Measurements from ENCODE around the gene DNAH1. TPM values are rescaled to one million over a fixed set of nuclear protein-coding genes. Genes with fewer than 3 reads are reported as not detected.
"Not testable (repeated sequence)": the region's sequence is repeated elsewhere in the genome, so short reads cannot be mapped to it uniquely, and the experiment has no call there.

DNAH1 gene
- total RNA-seq, 1 donor from 2014 or later = 13.8 TPM

GRCh38 chr3:52333869-52334557, 17.9 kb downstream of the DNAH1 start:
- no peak for DNase-seq (ENCODE audit: low spot score)

GRCh38 chr3:52338131-52338530, 22.0 kb downstream of the DNAH1 start:
- DNase-seq (ENCODE audit: low spot score) = not testable (repeated sequence)

DNA sequence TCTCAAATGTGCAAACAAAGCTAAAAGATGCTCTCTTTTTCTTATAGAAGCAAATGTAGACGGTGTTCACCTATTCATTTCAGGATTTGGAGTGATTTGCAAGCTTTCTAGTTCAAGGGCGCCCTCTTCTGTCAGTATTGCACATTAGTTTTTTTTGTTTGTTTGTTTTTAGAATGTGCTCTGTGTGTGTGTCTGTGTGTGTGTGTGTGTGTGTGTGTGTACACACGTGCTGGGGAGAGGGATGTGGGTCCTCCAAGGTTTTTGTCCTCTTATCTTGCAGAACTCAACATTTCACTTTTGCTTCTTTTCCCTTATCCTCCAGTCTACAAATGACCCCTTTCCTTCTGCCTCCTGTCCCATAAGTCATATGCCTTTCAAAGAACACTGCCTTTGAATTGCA, 23.5 kb downstream of the DNAH1 start:
- peak; percentile 60 for DNase-seq (ENCODE audit: low spot score)

DNA sequence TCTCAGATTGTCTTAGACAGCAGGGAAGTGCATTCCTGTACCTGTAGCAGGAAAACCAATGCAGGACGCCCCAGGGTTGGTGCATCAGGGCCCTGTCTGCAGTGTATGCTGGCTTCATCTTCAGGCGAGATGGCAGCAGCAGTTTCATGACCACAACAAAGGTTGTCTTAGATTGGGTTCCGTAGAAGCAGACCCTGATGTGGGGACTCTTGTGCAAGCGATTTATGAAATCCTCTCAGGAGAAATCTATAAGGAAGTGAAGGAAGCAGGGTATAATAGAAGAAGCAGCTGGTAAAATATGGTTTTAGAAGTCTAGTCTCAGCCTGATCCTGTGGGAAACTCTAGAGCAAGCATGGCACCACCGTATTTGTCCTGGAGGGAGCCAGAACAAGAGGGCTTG, 25.0 kb downstream of the DNAH1 start:
- no peak for DNase-seq (ENCODE audit: low spot score)

- DNase-seq (ENCODE audit: low spot score) = no peak
Measured at GRCh38 chr3:52343946-52344600, 28.0 kb downstream of the DNAH1 start.

- no peak for DNase-seq (ENCODE audit: low spot score)
Measured at GRCh38 chr3:52345521-52346109, 29.5 kb downstream of the DNAH1 start.

DNA sequence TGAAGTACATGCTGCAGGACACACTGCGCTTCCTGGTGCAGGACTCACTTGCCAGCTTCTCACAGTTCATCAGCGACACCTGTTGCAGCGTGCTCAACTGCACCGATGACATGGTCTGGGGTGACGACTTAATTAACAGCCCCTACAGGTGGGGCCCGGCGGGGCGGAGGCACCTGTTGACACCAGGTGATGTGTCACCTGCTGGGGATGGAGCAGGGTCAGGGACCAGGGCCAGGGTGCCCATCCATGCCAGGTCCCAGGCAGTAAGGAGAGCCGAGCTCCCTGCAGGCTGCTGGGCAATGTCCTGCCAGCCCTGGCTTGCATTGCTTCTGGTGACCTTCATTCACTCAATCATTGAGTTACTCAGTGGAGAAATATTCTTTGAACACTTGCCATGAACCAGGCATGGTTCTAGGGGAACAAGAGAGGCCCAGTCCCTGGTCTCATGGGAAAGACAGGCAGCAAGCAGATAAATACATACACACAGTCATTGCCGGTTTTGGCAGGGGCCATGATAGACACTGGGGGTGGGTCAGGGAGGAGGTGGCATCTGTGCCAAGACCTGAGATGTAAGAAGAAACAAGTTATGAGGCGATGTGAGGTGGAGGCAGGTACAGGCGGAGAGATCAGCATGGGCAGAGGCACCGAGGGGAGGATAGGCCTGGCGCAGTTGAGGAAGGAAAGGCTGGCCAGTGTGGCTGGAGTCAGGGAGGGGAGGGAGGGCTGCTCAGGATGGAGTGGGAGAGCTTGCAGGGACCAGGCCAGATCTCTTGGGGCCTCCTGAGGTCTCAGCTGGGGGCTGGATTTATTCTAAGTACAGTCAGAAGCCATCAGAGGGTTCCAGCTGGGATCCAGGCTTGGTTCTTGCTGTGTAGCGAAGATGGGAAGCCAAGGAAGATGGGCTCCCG, 30.8 kb downstream of the DNAH1 start:
- no peak for DNase-seq (ENCODE audit: low spot score)

DNA sequence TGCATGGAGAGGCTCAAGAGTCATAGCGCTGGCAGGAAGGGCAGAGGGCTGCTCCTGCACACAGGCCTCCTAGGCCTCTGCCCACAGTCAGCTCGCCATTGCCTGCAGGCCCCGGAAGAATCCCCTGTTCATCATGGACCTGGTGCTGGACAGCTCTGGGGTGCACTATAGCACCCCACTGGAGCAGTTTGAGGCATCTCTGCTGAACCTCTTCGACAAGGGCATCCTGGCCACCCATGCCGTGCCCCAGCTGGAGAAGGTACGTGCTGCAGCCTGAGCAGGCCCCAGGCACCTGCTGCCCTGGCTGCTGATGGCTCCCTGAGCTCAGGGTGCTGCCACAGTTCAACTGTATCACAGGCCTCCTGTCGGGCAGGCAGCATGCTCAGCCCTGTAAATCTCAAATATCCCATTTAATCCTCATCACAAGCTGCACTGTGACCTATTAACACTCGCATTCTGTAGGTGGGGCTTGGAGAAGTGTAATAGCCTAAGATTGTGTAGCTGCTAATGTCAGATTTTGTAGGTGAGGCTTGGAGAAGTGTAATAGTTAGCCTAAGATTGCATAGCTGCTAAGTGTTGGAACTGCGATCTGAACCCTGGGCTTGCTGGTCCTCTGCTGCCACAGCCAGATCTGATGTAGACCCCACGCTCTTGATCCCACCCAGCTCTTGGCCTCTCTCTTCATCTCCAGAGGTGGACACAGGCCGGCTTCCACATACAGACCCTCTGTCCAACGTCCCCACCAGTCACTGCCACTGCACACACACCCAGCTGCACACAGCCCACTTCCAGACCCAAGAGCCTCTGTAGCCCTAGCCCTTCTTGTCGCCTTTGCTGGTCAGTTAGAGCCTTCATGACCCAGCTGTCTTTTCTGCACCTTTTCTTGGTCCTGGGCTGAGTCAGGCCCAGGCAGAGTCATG, 31.9 kb downstream of the DNAH1 start:
- no peak for DNase-seq (ENCODE audit: low spot score)

DNA sequence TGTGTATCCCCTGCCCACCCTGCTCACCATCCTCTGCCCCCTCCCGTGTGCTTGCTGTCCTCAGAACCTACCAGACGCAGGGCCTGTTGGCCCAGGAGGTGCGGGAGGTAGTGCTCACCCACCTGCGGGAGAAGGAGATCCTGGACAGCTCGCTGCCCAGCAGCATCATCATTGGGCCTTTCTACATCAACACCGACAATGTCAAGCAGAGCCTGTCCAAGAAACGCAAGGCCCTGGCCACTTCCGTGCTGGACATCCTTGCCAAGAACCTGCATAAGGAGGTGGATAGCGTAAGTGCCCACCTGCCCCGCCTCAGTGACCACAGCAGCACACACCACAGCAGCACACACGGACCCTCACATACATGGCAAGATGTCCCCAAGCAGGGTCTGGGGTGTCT, 33.0 kb downstream of the DNAH1 start:
- no peak for DNase-seq (ENCODE audit: low spot score)

- no peak for DNase-seq (ENCODE audit: low spot score)
Measured at GRCh38 chr3:52349611-52350395, 33.7 kb downstream of the DNAH1 start.

DNA sequence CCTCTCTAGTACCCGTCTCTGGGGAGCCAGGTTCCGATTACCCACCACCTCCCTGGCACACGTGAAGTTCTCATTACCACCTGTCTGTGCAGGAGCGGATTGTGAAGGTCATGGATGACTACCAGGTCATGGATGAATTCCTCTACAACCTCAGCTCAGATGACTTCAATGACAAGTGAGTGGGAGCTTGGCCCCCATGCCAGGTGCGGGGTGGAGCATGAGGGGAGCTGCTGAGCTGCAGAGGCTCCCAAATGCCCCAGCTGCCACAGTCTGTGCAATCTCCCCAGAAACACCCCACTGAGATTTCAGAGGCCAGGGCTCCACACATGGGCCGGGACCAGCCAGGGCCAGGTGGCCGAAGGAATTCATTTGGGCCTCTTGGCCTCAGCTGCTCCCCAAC, 34.3 kb downstream of the DNAH1 start:
- no peak for DNase-seq (ENCODE audit: low spot score)

DNA sequence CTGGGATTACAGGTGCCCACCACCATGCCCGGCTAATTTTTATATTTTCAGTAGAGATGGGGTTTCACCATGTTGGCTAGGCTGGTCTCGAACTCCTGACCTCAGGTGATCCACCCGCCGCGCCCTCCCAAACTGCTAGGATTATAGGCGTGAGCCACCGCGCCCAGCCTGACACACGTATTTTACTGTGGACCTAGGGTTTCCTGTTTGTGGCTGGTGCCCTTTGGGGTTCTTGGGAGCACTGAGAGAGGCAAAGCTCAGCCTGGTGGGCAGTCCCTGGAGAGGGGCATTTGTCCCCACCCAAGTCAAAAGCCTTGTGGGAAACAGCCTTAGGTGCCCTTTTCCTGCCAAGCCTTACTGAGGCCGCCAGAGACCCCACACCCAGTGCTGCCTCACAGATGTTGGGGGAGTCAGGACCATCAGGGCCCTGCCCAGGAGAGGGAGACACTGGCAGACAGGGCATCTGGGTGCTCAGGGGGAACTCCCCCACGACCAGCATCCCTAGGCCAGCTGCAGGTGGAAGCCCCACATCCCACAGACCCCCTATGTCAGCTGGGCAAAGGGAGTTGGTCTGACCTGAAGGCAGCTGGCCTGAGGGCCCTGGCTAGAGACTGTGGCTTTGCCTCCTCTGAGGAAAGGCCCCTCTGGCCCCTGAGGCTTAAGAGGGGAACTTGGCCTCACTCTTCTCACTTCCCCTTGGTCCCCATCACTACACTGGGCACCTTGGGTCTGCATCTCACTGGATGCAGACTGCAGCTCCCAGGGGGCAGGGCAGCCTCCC, 35.1 kb downstream of the DNAH1 start:
- no peak for DNase-seq (ENCODE audit: low spot score)

DNA sequence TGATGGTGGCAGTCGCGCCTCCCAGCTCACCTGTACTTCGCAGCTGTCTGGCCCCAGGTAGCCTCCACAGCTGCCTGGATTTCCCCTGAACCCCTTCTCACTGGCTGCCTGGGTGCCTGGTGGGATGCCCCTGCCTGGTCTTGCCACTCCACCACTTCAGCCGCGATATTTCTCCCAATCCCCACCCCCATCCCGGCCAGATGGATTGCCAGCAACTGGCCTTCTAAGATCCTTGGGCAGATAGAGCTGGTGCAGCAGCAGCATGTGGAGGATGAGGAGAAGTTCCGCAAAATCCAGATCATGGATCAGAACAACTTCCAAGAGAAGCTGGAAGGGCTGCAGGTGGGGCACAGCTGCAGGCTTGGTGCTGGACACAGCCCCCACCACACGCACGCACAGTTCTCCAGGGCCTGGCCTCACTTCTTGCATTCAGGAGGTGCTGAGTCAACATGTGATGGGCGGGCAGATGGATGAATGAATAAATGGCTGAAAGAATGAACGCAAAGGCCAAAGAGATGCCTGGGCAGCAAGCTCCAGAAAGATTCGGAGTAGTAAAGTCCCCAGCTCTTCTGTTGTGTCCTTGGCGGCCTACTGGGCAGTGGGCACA, 35.7 kb downstream of the DNAH1 start:
- DNase-seq (ENCODE audit: low spot score) = no peak

DNA sequence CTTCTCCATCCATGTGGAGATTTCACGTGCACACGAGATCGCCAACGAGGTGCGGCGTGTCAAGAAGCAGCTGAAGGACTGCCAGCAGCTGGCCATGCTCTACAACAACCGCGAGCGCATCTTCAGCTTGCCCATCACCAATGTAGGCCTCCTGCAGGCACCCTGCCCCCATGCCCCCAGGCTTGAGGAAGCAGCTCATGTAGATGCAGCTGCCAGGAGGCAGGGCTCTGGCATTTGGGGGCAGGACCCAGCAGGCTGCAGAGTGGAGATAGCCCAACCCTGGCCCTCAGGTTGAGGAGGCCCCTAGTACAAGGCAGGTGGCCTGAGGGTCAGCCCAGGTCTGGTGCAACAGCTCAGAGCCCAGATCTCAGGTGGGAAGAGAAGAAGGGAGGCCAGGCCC, 36.4 kb downstream of the DNAH1 start:
- no peak for DNase-seq (ENCODE audit: low spot score)

GRCh38 chr3:52353291-52353855, 37.3 kb downstream of the DNAH1 start:
- no peak for DNase-seq (ENCODE audit: low spot score)

DNA sequence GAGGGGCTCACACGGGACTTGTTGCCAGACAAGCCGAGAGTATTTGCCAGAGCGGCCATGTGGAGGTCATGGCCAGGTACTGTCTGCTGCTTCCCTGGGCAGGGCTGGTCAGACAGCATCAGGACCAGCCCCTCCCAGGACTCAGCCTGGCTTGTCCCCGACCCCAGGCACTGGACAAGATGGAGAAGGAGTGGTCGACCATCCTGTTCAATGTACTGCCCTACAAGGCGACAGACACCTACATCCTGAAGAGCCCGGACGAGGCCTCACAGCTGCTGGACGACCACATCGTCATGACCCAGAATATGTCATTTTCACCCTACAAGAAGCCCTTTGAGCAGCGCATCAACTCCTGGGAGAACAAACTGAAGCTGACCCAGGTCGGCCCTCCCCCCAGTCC, 38.6 kb downstream of the DNAH1 start:
- DNase-seq (ENCODE audit: low spot score) = no peak

DNA sequence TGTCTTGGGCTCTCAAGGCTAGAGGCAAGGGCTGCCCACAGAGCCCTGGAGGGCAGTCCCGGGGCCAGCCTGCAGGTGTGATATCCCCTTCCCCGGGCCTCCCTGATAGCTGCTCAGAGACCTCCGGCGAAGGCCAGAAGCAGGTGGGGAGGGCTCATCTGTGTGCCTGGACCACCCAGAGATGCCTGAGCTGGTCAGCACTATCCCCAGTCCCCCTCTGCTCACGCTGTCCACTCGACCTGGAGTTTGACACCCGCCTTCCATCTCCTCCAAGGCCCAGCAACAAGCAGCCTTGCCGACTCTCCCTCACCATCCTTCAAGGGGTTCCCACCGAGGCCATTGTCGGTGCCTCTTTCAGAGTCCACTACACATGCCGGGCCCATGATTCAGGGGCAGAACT, 39.4 kb downstream of the DNAH1 start:
- no peak for DNase-seq (ENCODE audit: low spot score)

DNA sequence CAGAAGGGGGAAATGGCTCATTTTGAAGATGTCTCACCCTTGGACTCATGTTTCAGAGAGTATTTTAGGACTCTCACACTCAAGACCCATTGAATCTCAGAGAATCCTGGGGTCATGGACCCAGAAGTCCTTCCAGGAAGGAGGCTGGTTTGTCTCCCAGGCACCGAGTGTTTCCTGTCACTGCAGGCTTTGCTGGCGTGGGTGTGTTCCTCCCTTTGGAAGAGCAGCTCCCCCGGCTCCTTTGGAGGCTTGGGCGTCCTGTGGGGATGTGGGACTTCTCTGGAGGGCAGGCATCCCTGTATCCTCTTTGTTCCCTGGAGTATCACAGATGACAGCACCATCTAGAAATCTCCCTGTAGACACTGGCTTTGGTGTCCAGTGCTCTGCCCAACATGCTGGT, 40.0 kb downstream of the DNAH1 start:
- no peak for DNase-seq (ENCODE audit: low spot score)
